Upper lobe of left lung (tissue), 6 donors: ENCODE results near the gene BOC. TPM values are rescaled to one million over a fixed set of nuclear protein-coding genes. Genes with fewer than 3 reads are reported as not detected.

ENCODE experiments used
- ATAC-seq, 2 donors: fragments of 200-7000 bp; cut with Tn5 transposase; one replicate each; pipeline ENCODE4 v1.9.1; 2022; ENCODE audit warnings: mild to moderate bottlenecking in 2 of 2, moderate library complexity in 2 of 2; ENCODE audit not compliant: low FRiP score in 2 of 2
- DNase-seq, 2 donors: peaks; one replicate each; pipeline ENCODE4 v3.0.0-alpha.2; 2019 to 2020
- H3K27ac ChIP-seq, 4 donors: fragments of 200-600 bp; sonication (generic); one replicate each; pipeline ENCODE4 v1.5.1; 2016 to 2019
- H3K27me3 ChIP-seq, 4 donors: fragments of 200-600 bp; sonication (generic); one replicate each; pipeline ENCODE4 v1.5.1; 2017 to 2019
- H3K36me3 ChIP-seq, 4 donors: fragments of 200-600 bp; sonication (generic); one replicate each; pipeline ENCODE4 v1.5.1; 2016 to 2019
- H3K4me1 ChIP-seq, 4 donors: fragments of 200-600 bp; sonication (generic); one replicate each; pipeline ENCODE4 v1.5.1; 2018 to 2019
- H3K4me3 ChIP-seq, 4 donors: fragments of 200-600 bp; sonication (generic); one replicate each; pipeline ENCODE4 v1.5.1; 2017 to 2019; ENCODE audit warnings: mild to moderate bottlenecking in 2 of 4, moderate library complexity in 1 of 4
- H3K9me3 ChIP-seq, 4 donors: fragments of 200-600 bp; sonication (generic); one replicate each; pipeline ENCODE4 v1.5.1; 2018 to 2019
- CTCF ChIP-seq, 6 experiments: fragments of 450-650 bp in 4 of 6; fragments of 200-600 bp in 2 of 6; sonication (generic) in 2 of 6; IDR thresholded peaks; one replicate each; pipeline ENCODE4 v1.5.1; 2016 to 2019; ENCODE audit warnings: antibody characterized with exemption in 6 of 6
- EP300 ChIP-seq, 4 donors: sonication (generic); formaldehyde crosslinking; IDR thresholded peaks; one replicate each; pipeline ENCODE4 v1.5.1; 2017; ENCODE audit warnings: antibody characterized with exemption in 4 of 4, control low read depth in 2 of 4
- POLR2A ChIP-seq, 4 donors: fragments of 450-650 bp; IDR thresholded peaks; one replicate each; pipeline ENCODE4 v1.5.1; 2016 to 2017; ENCODE audit warnings: antibody characterized with exemption in 4 of 4, mild to moderate bottlenecking in 2 of 4
- POLR2AphosphoS5 ChIP-seq, 2 donors: sonication (generic); formaldehyde crosslinking; IDR thresholded peaks; one replicate each; pipeline ENCODE4 v1.5.1; 2017; ENCODE audit warnings: antibody characterized with exemption in 2 of 2
- WGBS, 2 donors: methylation state at CpG; one replicate each; pipeline ENCODE4 v1.1.5; 2017 to 2018; 5-methylcytosine and 5-hydroxymethylcytosine counted together
- total RNA-seq, 6 donors: library from RNA; depleted of rRNA in 4 of 6; stranded (reverse); fragments of >200 nt in 4 of 6; gene quantifications; one replicate each; pipeline versions ENCODE4 v1.1.0 to v1.2.1, GENCODE V29; 2016 to 2021
- donor health status: DM: no; HTN: no; CAD: no; lungs with moderate emphysema.
- donor health status: DM: no; HTN: yes; CAD: no; lungs with severe emphysema.

The BOC gene
- total RNA-seq, 6 donors from 2014 or later: 2.6 to 18.3 (median 4.5) TPM

GRCh38 chr3:113300596-113300995, 89.2 kb downstream of the BOC start:
- TF ChIP-seq POLR2AphosphoS5 (IDR thresholded peaks at IDR 0.05): no peak
- no peak for TF ChIP-seq EP300 (IDR thresholded peaks at IDR 0.05)
- no peak for TF ChIP-seq POLR2A (IDR thresholded peaks at IDR 0.05)
- no peak for TF ChIP-seq CTCF (IDR thresholded peaks at IDR 0.05)
- Histone ChIP-seq H3K36me3 (peaks cover 0 to 11% (median 3%) of the 10 kb centered on the region in 4 donors), H3K4me3 (no peak overlapping the region), H3K27ac (no peak overlapping the region), H3K27me3 (no peaks in the 10 kb centered on the region), H3K4me1 (no peaks in the 10 kb centered on the region), H3K9me3 (no peaks in the 10 kb centered on the region)
- ATAC-seq (no peak), DNase-seq (no peak)
- 66 to 88% methylated on average over 2 of the region's 2 CpGs for WGBS, 2 donors

DNA sequence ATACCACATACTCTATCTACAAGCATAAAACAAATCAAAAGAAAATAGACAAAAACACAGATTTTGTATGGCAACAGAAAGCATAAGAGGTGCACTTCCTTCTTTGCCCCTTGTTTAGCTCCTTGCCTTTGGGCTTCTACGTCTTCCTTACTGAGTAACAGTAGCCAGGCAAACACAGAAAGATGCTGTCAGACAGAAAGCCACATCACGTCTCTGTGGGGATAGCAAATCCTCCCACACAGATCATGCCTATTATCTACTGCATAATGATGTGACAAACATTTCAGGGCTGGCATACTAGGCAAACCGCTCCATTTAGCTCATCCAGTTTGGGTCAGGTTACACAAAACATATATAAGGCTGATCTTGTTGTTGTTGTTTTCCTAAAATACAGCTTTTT, 92.7 kb downstream of the BOC start:
- TF ChIP-seq POLR2AphosphoS5 (IDR thresholded peaks at IDR 0.05) (no peak), EP300 (IDR thresholded peaks at IDR 0.05) (no peak), CTCF (IDR thresholded peaks at IDR 0.05) (no peak), POLR2A (IDR thresholded peaks at IDR 0.05) (no peak)
- no peak overlapping the region for H3K4me3 ChIP-seq
- DNase-seq: no peak
- no peak for ATAC-seq
- peaks cover 0 to 19% (median 3%) of the 10 kb centered on the region in 4 donors for H3K36me3 ChIP-seq
- H3K4me1 ChIP-seq: no peaks in the 10 kb centered on the region
- H3K27ac ChIP-seq: no peak overlapping the region
- H3K27me3 ChIP-seq: no peaks in the 10 kb centered on the region
- 86 to 96% methylated on average over 3 of the region's 3 CpGs for WGBS, 2 donors
- no peaks in the 10 kb centered on the region for H3K9me3 ChIP-seq

DNA sequence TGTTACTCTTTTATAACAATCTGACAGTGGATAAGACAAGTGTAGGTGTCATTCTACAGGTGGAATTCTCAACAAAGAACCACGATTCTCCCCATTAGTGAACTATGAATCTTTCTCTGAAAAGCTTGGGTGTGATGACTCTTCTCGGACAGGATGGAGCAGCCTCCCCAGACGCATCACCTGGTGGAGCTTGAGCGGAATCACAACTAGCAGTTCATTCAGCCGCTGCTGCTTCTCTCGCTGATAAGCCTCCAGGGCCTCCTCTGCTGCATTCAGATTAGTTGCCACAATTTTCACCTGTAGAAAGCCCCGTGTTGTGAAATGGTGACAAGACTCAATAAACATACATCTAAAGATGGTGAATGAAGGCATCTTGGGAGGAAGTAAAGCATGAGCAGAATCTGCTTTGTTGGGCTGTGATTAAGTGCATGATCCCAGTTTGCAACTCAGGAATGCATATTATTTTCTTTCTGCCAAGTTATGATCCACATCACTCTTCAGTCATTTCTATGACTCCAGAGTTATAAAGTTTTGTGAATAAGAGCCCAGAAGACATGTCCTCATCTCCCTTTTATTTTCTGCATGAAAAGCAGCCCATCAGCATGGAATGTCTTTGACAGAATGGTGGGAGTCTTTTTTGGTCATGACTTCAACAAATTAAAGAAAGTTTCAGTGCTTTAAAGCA, 93.6 kb downstream of the BOC start:
- Histone ChIP-seq H3K4me3 (no peak overlapping the region), H3K4me1 (no peaks in the 10 kb centered on the region), H3K27me3 (no peaks in the 10 kb centered on the region), H3K27ac (no peak overlapping the region), H3K9me3 (no peaks in the 10 kb centered on the region), H3K36me3 (peaks cover 0 to 19% (median 3%) of the 10 kb centered on the region in 4 donors)
- ATAC-seq (no peak), DNase-seq (no peak)
- TF ChIP-seq POLR2A (IDR thresholded peaks at IDR 0.05) (no peak), EP300 (IDR thresholded peaks at IDR 0.05) (no peak), POLR2AphosphoS5 (IDR thresholded peaks at IDR 0.05) (no peak), CTCF (IDR thresholded peaks at IDR 0.05) (no peak)
- 84 to 93% methylated on average over 6 to 7 of the region's 7 CpGs for WGBS, 2 donors

DNA sequence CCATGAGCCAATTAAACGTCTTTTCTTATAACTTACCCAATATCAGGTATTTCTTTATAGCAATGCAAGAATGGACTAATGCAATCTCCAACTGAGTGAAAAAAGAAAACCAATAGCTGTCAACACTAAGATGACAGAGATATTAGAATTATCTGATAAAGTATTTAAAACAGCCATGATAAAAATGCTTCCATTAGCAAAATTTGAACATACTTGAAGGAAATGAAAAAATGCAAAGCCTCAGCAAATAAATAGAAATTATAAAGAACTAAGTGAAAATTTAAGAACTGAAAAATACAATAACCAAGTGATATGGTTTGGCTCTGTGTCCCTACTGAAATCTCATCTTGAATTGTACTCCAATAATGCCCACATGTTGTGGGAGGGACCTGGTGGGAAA, 99.6 kb downstream of the BOC start:
- H3K9me3 ChIP-seq: peaks cover 0 to 12% (median 8%) of the 10 kb centered on the region in 4 donors
- TF ChIP-seq POLR2AphosphoS5 (IDR thresholded peaks at IDR 0.05) (no peak), EP300 (IDR thresholded peaks at IDR 0.05) (no peak), CTCF (IDR thresholded peaks at IDR 0.05) (no peak), POLR2A (IDR thresholded peaks at IDR 0.05) (no peak)
- DNase-seq (no peak), ATAC-seq (no peak)
- no peaks in the 10 kb centered on the region for H3K4me1 ChIP-seq
- no peak overlapping the region for H3K27ac ChIP-seq
- 86 to 88% methylated on average over 1 of the region's 1 CpG for WGBS, 2 donors
- H3K36me3 ChIP-seq: peaks cover 0 to 14% (median 0%) of the 10 kb centered on the region in 4 donors
- no peak overlapping the region for H3K4me3 ChIP-seq
- no peaks in the 10 kb centered on the region for H3K27me3 ChIP-seq

DNA sequence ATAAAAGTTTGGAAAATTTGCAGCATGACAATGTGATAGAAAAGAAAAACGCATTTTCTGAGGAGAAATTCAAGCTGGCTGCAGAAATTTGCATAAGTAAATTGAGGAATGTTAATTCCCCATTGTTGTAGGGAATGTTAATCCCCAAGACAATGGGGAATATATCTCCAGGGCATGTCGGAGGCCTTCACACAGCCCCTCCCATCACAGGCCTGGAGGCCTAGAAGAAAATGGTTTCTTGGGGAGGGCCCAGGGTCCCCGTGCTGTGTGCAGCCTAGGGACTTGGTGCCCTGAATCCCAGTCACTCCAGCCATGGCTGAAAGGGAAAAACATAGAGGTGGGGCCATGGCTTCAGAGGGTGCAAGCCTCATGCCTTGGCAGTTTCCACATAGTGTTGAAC, 101.1 kb downstream of the BOC start:
- H3K27ac ChIP-seq: no peak overlapping the region
- no peak for ATAC-seq
- no peak overlapping the region for H3K4me3 ChIP-seq
- no peaks in the 10 kb centered on the region for H3K4me1 ChIP-seq
- TF ChIP-seq CTCF (IDR thresholded peaks at IDR 0.05) (no peak), POLR2AphosphoS5 (IDR thresholded peaks at IDR 0.05) (no peak), EP300 (IDR thresholded peaks at IDR 0.05) (no peak), POLR2A (IDR thresholded peaks at IDR 0.05) (no peak)
- H3K36me3 ChIP-seq: peaks cover 0 to 11% (median 4%) of the 10 kb centered on the region in 4 donors
- 93 to 94% methylated on average over 3 of the region's 3 CpGs for WGBS, 2 donors
- DNase-seq: no peak
- peaks cover 0 to 12% (median 10%) of the 10 kb centered on the region in 4 donors for H3K9me3 ChIP-seq
- H3K27me3 ChIP-seq: no peaks in the 10 kb centered on the region
